ENCODE data around the gene PTRHD1.

Gene PTRHD1

GRCh38 chr2:24834733-24835395, 41.7 kb upstream of the PTRHD1 start:
- Histone ChIP-seq H3K36me3 (ENCODE audit: control insufficient read depth, insufficient read depth, low read length) (peaks cover 29% of the 10 kb centered on the region), H3K4me3 (replicated peaks; ENCODE audit: low read depth, low read length) (no peak overlapping the region), H3K27me3 (replicated peaks; ENCODE audit: control insufficient read depth, insufficient read depth, low read length) (no peaks in the 10 kb centered on the region)
- no peak for DNase-seq (ENCODE audit: extremely low read depth, insufficient read length)
- no peak for TF ChIP-seq CTCF (IDR thresholded peaks at IDR 0.05; ENCODE audit: insufficient read depth, low read length, poor library complexity, severe bottlenecking)

GRCh38 chr2:24833821-24834732, 40.9 kb upstream of the PTRHD1 start:
- TF ChIP-seq CTCF (IDR thresholded peaks at IDR 0.05; ENCODE audit: insufficient read depth, low read length, poor library complexity, severe bottlenecking), result no peak
- Histone ChIP-seq H3K36me3 (ENCODE audit: control insufficient read depth, insufficient read depth, low read length) (peaks cover 29% of the 10 kb centered on the region), H3K4me3 (replicated peaks; ENCODE audit: low read depth, low read length) (no peak overlapping the region), H3K27me3 (replicated peaks; ENCODE audit: control insufficient read depth, insufficient read depth, low read length) (no peaks in the 10 kb centered on the region)
- DNase-seq (ENCODE audit: extremely low read depth, insufficient read length), result no peak

- TF ChIP-seq CTCF (IDR thresholded peaks at IDR 0.05; ENCODE audit: insufficient read depth, low read length, poor library complexity, severe bottlenecking), result no peak
- Histone ChIP-seq H3K36me3 (ENCODE audit: control insufficient read depth, insufficient read depth, low read length) (peaks cover 28% of the 10 kb centered on the region), H3K4me3 (replicated peaks; ENCODE audit: low read depth, low read length) (no peak overlapping the region), H3K27me3 (replicated peaks; ENCODE audit: control insufficient read depth, insufficient read depth, low read length) (no peaks in the 10 kb centered on the region)
- no peak for DNase-seq (ENCODE audit: extremely low read depth, insufficient read length)
Observed at GRCh38 chr2:24832931-24833701, 39.9 kb upstream of the PTRHD1 start.

GRCh38 chr2:24832521-24832920, 39.3 kb upstream of the PTRHD1 start:
- peaks cover 26% of the 10 kb centered on the region for H3K36me3 ChIP-seq (ENCODE audit: control insufficient read depth, insufficient read depth, low read length)
- TF ChIP-seq CTCF (IDR thresholded peaks at IDR 0.05; ENCODE audit: insufficient read depth, low read length, poor library complexity, severe bottlenecking), result no peak
- no peaks in the 10 kb centered on the region for H3K27me3 ChIP-seq (replicated peaks; ENCODE audit: control insufficient read depth, insufficient read depth, low read length)
- DNase-seq (ENCODE audit: extremely low read depth, insufficient read length), result no peak
- no peak overlapping the region for H3K4me3 ChIP-seq (replicated peaks; ENCODE audit: low read depth, low read length)

GRCh38 chr2:24832073-24832461, 38.9 kb upstream of the PTRHD1 start:
- TF ChIP-seq CTCF (IDR thresholded peaks at IDR 0.05; ENCODE audit: insufficient read depth, low read length, poor library complexity, severe bottlenecking), result no peak
- no peaks in the 10 kb centered on the region for H3K27me3 ChIP-seq (replicated peaks; ENCODE audit: control insufficient read depth, insufficient read depth, low read length)
- no peak for DNase-seq (ENCODE audit: extremely low read depth, insufficient read length)
- peaks cover 26% of the 10 kb centered on the region for H3K36me3 ChIP-seq (ENCODE audit: control insufficient read depth, insufficient read depth, low read length)
- H3K4me3 ChIP-seq (replicated peaks; ENCODE audit: low read depth, low read length), result no peak overlapping the region

All from GM06990 (cell line).